H1 (cell line): ENCODE measurements around the gene MYO5B. TPM values are rescaled to one million over a fixed set of nuclear protein-coding genes. Genes with fewer than 3 reads are reported as not detected.

ENCODE experiments used
- CTCF ChIA-PET: fragments of 300-600 bp; sonication (Branson Sonifier 250); formaldehyde crosslinking; loops from one replicate; lab custom pipeline; 2021; ENCODE audit not compliant: partially characterized antibody; lab: Charles Lee
- POLR2A ChIA-PET: fragments of 300-600 bp; sonication (Branson Sonifier 250); formaldehyde crosslinking; loops from one replicate; lab custom pipeline; 2021; ENCODE audit warnings: inconsistent platforms; ENCODE audit not compliant: partially characterized antibody; lab: Charles Lee
- DNase-seq, 2 experiments: peaks; one replicate each; pipeline versions ENCODE4 v3.0.0 to v3.0.0-alpha.2; 2010 to 2022; ENCODE audit warnings: low spot score in 2 of 2, low read depth in 1 of 2, mixed read lengths in 1 of 2
- FAIRE-seq: peaks from 2 replicates; lab custom pipeline; 2011; peaks lifted over from hg19 to GRCh38; lab: Jason Lieb, UNC
- H2AFZ ChIP-seq: 2 replicates; pipeline ENCODE4 v1.8.1; 2012; ENCODE audit warnings: low read length, inconsistent platforms
- H2AK5ac ChIP-seq: 2 replicates; pipeline ENCODE4 v1.6.1; 2013; ENCODE audit warnings: low read depth, low read length
- H2BK120ac ChIP-seq: replicated peaks from 2 replicates; pipeline ENCODE3; 2013; ENCODE audit warnings: low read depth, low read length, inconsistent platforms
- H2BK12ac ChIP-seq: 2 replicates; pipeline ENCODE4 v1.6.1; 2013; ENCODE audit warnings: low read depth, low read length
- H2BK15ac ChIP-seq: 2 replicates; pipeline ENCODE4 v1.6.1; 2013; ENCODE audit warnings: low read length
- H2BK20ac ChIP-seq: 2 replicates; pipeline ENCODE4 v1.6.1; 2013; ENCODE audit warnings: low read length
- H2BK5ac ChIP-seq: 2 replicates; pipeline ENCODE4 v1.6.1; 2013; ENCODE audit warnings: low read depth, low read length
- H3K14ac ChIP-seq: 2 replicates; pipeline ENCODE4 v1.6.1; 2013; ENCODE audit warnings: inconsistent platforms; ENCODE audit not compliant: insufficient read length
- H3K18ac ChIP-seq: 2 replicates; pipeline ENCODE4 v1.6.1; 2013; ENCODE audit warnings: low read length; ENCODE audit errors: extremely low read depth
- H3K23ac ChIP-seq: 2 replicates; pipeline ENCODE4 v1.6.1; 2013; ENCODE audit warnings: inconsistent platforms; ENCODE audit not compliant: insufficient read length
- H3K23me2 ChIP-seq: 2 replicates; pipeline ENCODE4 v1.6.1; 2013; ENCODE audit warnings: low read depth, low read length
- H3K27ac ChIP-seq: 2 replicates; pipeline ENCODE4 v1.6.1; 2011; ENCODE audit warnings: low read depth, low read length, inconsistent platforms
- H3K27me3 ChIP-seq, 4 experiments: replicated peaks in 1 of 4; 1 replicate in 1 of 4; 2 replicates in 3 of 4; pipeline versions ENCODE4 v1.6.1 to v1.8.1; 2011 to 2013; ENCODE audit warnings: low read length in 3 of 4, mild to moderate bottlenecking in 3 of 4, inconsistent platforms in 2 of 4, mixed read lengths in 2 of 4, moderate library complexity in 1 of 4; ENCODE audit not compliant: control insufficient read depth in 3 of 4, insufficient read depth in 3 of 4; ENCODE audit errors: extremely low read depth in 1 of 4
- H3K36me3 ChIP-seq, 4 experiments: 2 replicates each; pipeline versions ENCODE4 v1.6.1 to v1.8.1; 2011 to 2013; ENCODE audit warnings: mild to moderate bottlenecking in 4 of 4, low read length in 3 of 4, moderate library complexity in 2 of 4, control low read depth in 1 of 4, inconsistent platforms in 1 of 4; ENCODE audit not compliant: insufficient read depth in 4 of 4, control insufficient read depth in 2 of 4
- H3K4ac ChIP-seq: replicated peaks from 2 replicates; pipeline ENCODE3; 2013; ENCODE audit warnings: low read length, low read depth, mixed read lengths, inconsistent platforms; ENCODE audit not compliant: insufficient read length
- H3K4me1 ChIP-seq, 4 experiments: replicated peaks in 1 of 4; 1 replicate in 1 of 4; 2 replicates in 3 of 4; pipeline versions ENCODE4 v1.6.1 to v1.8.1; 2011 to 2013; ENCODE audit warnings: low read length in 3 of 4, inconsistent platforms in 2 of 4, mixed read lengths in 1 of 4; ENCODE audit not compliant: insufficient read depth in 4 of 4, control insufficient read depth in 3 of 4
- H3K4me2 ChIP-seq, 2 experiments: 2 replicates each; pipeline versions ENCODE4 v1.6.1 to v1.8.1; 2011 to 2013; ENCODE audit warnings: low read depth in 2 of 2, low read length in 2 of 2, control low read depth in 1 of 2, inconsistent platforms in 1 of 2, mild to moderate bottlenecking in 1 of 2; ENCODE audit not compliant: insufficient read depth in 1 of 2
- H3K4me3 ChIP-seq, 4 experiments: fragments of 200-600, 300-600 bp in 1 of 4; sonication (generic), shearing (Covaris generic), sonication (Bioruptor Twin) in 1 of 4; 2 replicates each; pipeline versions ENCODE4 v1.5.1 to v1.8.1; 2011 to 2016; ENCODE audit warnings: low read length in 4 of 4, low read depth in 3 of 4, control low read depth in 2 of 4, inconsistent platforms in 2 of 4, mild to moderate bottlenecking in 2 of 4, mixed read lengths in 1 of 4, moderate library complexity in 1 of 4; ENCODE audit not compliant: insufficient read depth in 2 of 4; ENCODE audit errors: extremely low read depth in 1 of 4
- H3K56ac ChIP-seq: replicated peaks from 2 replicates; pipeline ENCODE3; 2013; ENCODE audit warnings: low read depth, mild to moderate bottlenecking, mixed read lengths, low read length, inconsistent platforms; ENCODE audit not compliant: insufficient read length
- H3K79me1 ChIP-seq: 2 replicates; pipeline ENCODE4 v1.6.1; 2013; ENCODE audit warnings: low read depth, low read length, control low read depth
- H3K79me2 ChIP-seq, 2 experiments: 2 replicates each; pipeline versions ENCODE4 v1.6.1 to v1.8.1; 2012 to 2013; ENCODE audit warnings: low read length in 2 of 2, mild to moderate bottlenecking in 2 of 2, inconsistent platforms in 1 of 2; ENCODE audit not compliant: insufficient read depth in 2 of 2, control insufficient read depth in 1 of 2
- H3K9ac ChIP-seq, 4 experiments: replicated peaks in 1 of 4; 1 replicate in 1 of 4; 2 replicates in 3 of 4; pipeline versions ENCODE4 v1.6.1 to v1.8.1; 2011 to 2013; ENCODE audit warnings: low read depth in 3 of 4, low read length in 3 of 4, control low read depth in 2 of 4, mild to moderate bottlenecking in 2 of 4, moderate library complexity in 2 of 4, inconsistent platforms in 1 of 4; ENCODE audit errors: extremely low read depth in 1 of 4
- H3K9me3 ChIP-seq, 2 experiments: 2 replicates each; pipeline versions ENCODE4 v1.6.1 to v1.8.1; 2012 to 2013; ENCODE audit warnings: mild to moderate bottlenecking in 2 of 2, moderate library complexity in 2 of 2, control low read depth in 1 of 2, inconsistent platforms in 1 of 2, low read depth in 1 of 2, low read length in 1 of 2, mixed read lengths in 1 of 2; ENCODE audit not compliant: insufficient read depth in 2 of 2
- H4K20me1 ChIP-seq, 2 experiments: replicated peaks in 1 of 2; 2 replicates each; pipeline versions ENCODE3 to v1.8.1; 2011 to 2013; ENCODE audit warnings: inconsistent platforms in 2 of 2, low read length in 2 of 2, mild to moderate bottlenecking in 1 of 2; ENCODE audit not compliant: insufficient read depth in 2 of 2, control insufficient read depth in 1 of 2
- H4K5ac ChIP-seq: 2 replicates; pipeline ENCODE4 v1.6.1; 2013; ENCODE audit warnings: low read length, low read depth, mixed read lengths, inconsistent platforms; ENCODE audit not compliant: insufficient read length
- H4K8ac ChIP-seq: 2 replicates; pipeline ENCODE4 v1.8.0; 2013; ENCODE audit warnings: mild to moderate bottlenecking, moderate library complexity, low read length, inconsistent platforms; ENCODE audit not compliant: insufficient read depth; ENCODE audit errors: extremely low read depth
- H4K91ac ChIP-seq: replicated peaks from 2 replicates; pipeline ENCODE3; 2013; ENCODE audit warnings: low read length, mixed read lengths, inconsistent platforms; ENCODE audit not compliant: insufficient read length
- BRCA1 ChIP-seq: IDR thresholded peaks from 2 replicates; pipeline ENCODE4 v1.6.1; 2012; ENCODE audit warnings: low read depth, low read length, improper control_type of control experiment
- E2F6 ChIP-seq: IDR thresholded peaks from 2 replicates; pipeline ENCODE4 v1.6.1; 2012; ENCODE audit warnings: inconsistent platforms
- EZH2 ChIP-seq: fragments of 200-600 bp; sonication (generic); IDR thresholded peaks from 2 replicates; pipeline ENCODE4 v1.7.1; 2012; ENCODE audit warnings: low read depth, mild to moderate bottlenecking, moderate library complexity, low read length, inconsistent platforms; ENCODE audit not compliant: severe bottlenecking
- HDAC2 ChIP-seq, 2 experiments: fragments of 300-600 bp in 1 of 2; sonication (generic) in 1 of 2; IDR thresholded peaks; 2 replicates each; pipeline ENCODE4 v1.6.1; 2011 to 2012; ENCODE audit warnings: low read depth in 2 of 2, low read length in 2 of 2, mild to moderate bottlenecking in 2 of 2, moderate library complexity in 2 of 2, borderline replicate concordance in 1 of 2, inconsistent platforms in 1 of 2
- JUND ChIP-seq: IDR thresholded peaks from 2 replicates; pipeline ENCODE4 v1.6.1; 2011; ENCODE audit warnings: mild to moderate bottlenecking, improper control_type of control experiment, low read length
- NANOG ChIP-seq: IDR thresholded peaks from 2 replicates; pipeline ENCODE4 v1.6.1; 2011; ENCODE audit warnings: low read length, low read depth, mild to moderate bottlenecking, inconsistent platforms; ENCODE audit not compliant: insufficient read depth, poor library complexity, severe bottlenecking
- RFX5 ChIP-seq: IDR thresholded peaks from 2 replicates; pipeline ENCODE4 v1.6.1; 2011; ENCODE audit warnings: low read depth, low read length, improper control_type of control experiment, borderline replicate concordance
- SRF ChIP-seq: IDR thresholded peaks from 2 replicates; pipeline ENCODE4 v1.6.1; 2011; ENCODE audit warnings: mild to moderate bottlenecking, low read depth, low read length, moderate library complexity
- TAF1 ChIP-seq: IDR thresholded peaks from 2 replicates; pipeline ENCODE4 v1.6.1; 2011; ENCODE audit warnings: mild to moderate bottlenecking, low read depth, low read length
- TAF7 ChIP-seq: optimal IDR thresholded peaks from 2 replicates; pipeline ENCODE3; 2011; ENCODE audit warnings: low read depth, mild to moderate bottlenecking, inconsistent platforms, low read length, moderate library complexity, borderline replicate concordance
- TCF12 ChIP-seq: IDR thresholded peaks from 2 replicates; pipeline ENCODE4 v1.6.1; 2011; ENCODE audit warnings: low read depth, mild to moderate bottlenecking, low read length
- USF2 ChIP-seq: IDR thresholded peaks from 2 replicates; pipeline ENCODE4 v1.6.1; 2011; ENCODE audit warnings: low read length, improper control_type of control experiment
- WGBS, 2 experiments: shearing (Covaris generic) in 1 of 2; methylation state at CpG; one replicate each; pipeline versions ENCODE4 v1.1.6 to v1.1.7; 2013 to 2015; ENCODE audit warnings: low lambda C conversion rate in 2 of 2, mixed read lengths in 2 of 2, inconsistent platforms in 1 of 2, low coverage in 1 of 2, missing lambda C conversion rate in 1 of 2; ENCODE audit not compliant: insufficient replicate concordance in 2 of 2, insufficient coverage in 1 of 2, insufficient read length in 1 of 2; ENCODE audit errors: extremely low coverage in 1 of 2, missing lambda C conversion rate in 1 of 2; 5-methylcytosine and 5-hydroxymethylcytosine counted together
- polyA plus RNA-seq, 7 experiments: library from polyadenylated mRNA; depleted of rRNA in 3 of 7; stranded (reverse) in 5 of 7; unstranded in 2 of 7; fragments of >200 nt in 5 of 7; fragments of 200-250 nt in 2 of 7; gene quantifications; 1 replicate in 5 of 7; 2 replicates in 1 of 7; 4 replicates in 1 of 7; pipeline versions ENCODE4 v1.2.1 to v1.2.3, GENCODE V29; 2011 to 2013; ENCODE audit warnings: missing spikeins in 2 of 7, mixed read lengths in 2 of 7
- total RNA-seq: library from RNA; stranded (reverse); fragmentation: NEBNext Ultra II Directional; extraction: Animal tissue kit (Norgen Biotek cat#: 25700); gene quantifications from 2 replicates; pipeline ENCODE4 v1.2.1, GENCODE V29; 2021

Gene MYO5B
- total and polyA plus RNA-seq, 2 of the 8 experiments (the other 6 are each of a cell fraction or from before 2014, with no cell fraction given), result 6.4 to 7.7 TPM

- POLR2A ChIA-PET, result interaction anchor here (0.6 to 1.1 kb wide), 3 partner anchors 11 to 20 kb away, joined by 3 to 10 read pairs (median 5); partner anchors contain the start of gene ACAA2
- H3K27me3 ChIP-seq, result no peaks in the 10 kb centered on the region
These were observed 361.1 kb downstream of the MYO5B start for GRCh38 chr18:49833814-49834213.

More at GRCh38 chr18:49833814-49834213, 361.1 kb downstream of the MYO5B start:
- no peak overlapping the region for H3K23ac ChIP-seq
- no peak overlapping the region for H4K5ac ChIP-seq
- CTCF ChIA-PET, result interaction anchor here (0.7 to 2.1 kb wide), 3 partner anchors 10 to 39 kb away, joined by 3 to 8 read pairs (median 3); no protein-coding TSS in a partner anchor
- H2BK5ac ChIP-seq, result no peak overlapping the region
- whole genome bisulfite sequencing, 2 experiments, result 87% methylated on average over 4 of the region's 4 CpGs; no CpG with 5 or more reads in 1 of the 2 experiments
- H3K79me1 ChIP-seq, result no peaks in the 10 kb centered on the region
- no peak overlapping the region for H3K27ac ChIP-seq
- no peak overlapping the region for H3K4me3 ChIP-seq
- no peaks in the 10 kb centered on the region for H3K4me1 ChIP-seq
- H2BK12ac ChIP-seq, result no peak overlapping the region
- H4K20me1 ChIP-seq, result no peaks in the 10 kb centered on the region
- no peak overlapping the region for H3K4ac ChIP-seq
- H2BK20ac ChIP-seq, result no peak overlapping the region
- H4K8ac ChIP-seq, result no peak overlapping the region
- H4K91ac ChIP-seq, result no peak overlapping the region
- H2AK5ac ChIP-seq, result no peak overlapping the region
- TF ChIP-seq TAF7 (no peak), BRCA1 (no peak), NANOG (no peak), RFX5 (no peak), SRF (no peak), EZH2 (no peak), JUND (no peak), HDAC2 (IDR thresholded peaks at IDR 0.05; ENCODE audit: borderline replicate concordance in 1 of 2, low read depth in 2 of 2, low read length in 2 of 2) (no peak), TCF12 (no peak), TAF1 (no peak), USF2 (no peak), E2F6 (no peak)
- no peaks in the 10 kb centered on the region; a peak in 1 of 8 replicates for H3K36me3 ChIP-seq
- no peak overlapping the region for H3K14ac ChIP-seq
- no peak overlapping the region for H3K9ac ChIP-seq
- H3K23me2 ChIP-seq, result no peaks in the 10 kb centered on the region
- H2BK120ac ChIP-seq, result no peak overlapping the region
- no peak overlapping the region for H2BK15ac ChIP-seq
- FAIRE-seq (no peak), DNase-seq (no peak)
- no peaks in the 10 kb centered on the region for H3K79me2 ChIP-seq
- no peak overlapping the region for H3K4me2 ChIP-seq
- no peak overlapping the region for H3K18ac ChIP-seq
- no peak overlapping the region for H3K56ac ChIP-seq
- H2AFZ ChIP-seq, result no peak overlapping the region
- H3K9me3 ChIP-seq, result 0 out of 4 replicates have a peak, but pooled peaks cover 0 to 2% of the 10 kb centered on the region in 2 experiments
